ENCODE measurements around the gene NCAPG.

NCAPG gene

GRCh38 chr4:17875402-17876070 is 64.8 kb downstream of the NCAPG start:
- ATAC-seq = no peak

- no peak for ATAC-seq
These were observed 66.2 kb downstream of the NCAPG start for GRCh38 chr4:17876943-17877342.

- ATAC-seq = no peak
These were observed 66.9 kb downstream of the NCAPG start for GRCh38 chr4:17877661-17878060.

- no peak for ATAC-seq
These were observed 73.3 kb downstream of the NCAPG start for GRCh38 chr4:17884063-17884462.

- no peak for ATAC-seq
These were observed 73.7 kb downstream of the NCAPG start for GRCh38 chr4:17884511-17884910.

- ATAC-seq = no peak
These were observed 78.9 kb downstream of the NCAPG start for GRCh38 chr4:17889692-17890091.

GRCh38 chr4:17894421-17894820 is 83.6 kb downstream of the NCAPG start:
- no peak for ATAC-seq

All from activated CD4-positive, CD25-positive, alpha-beta regulatory T cell treated with anti-CD3 and anti-CD28 coated beads, Interleukin-2, amount 50 U/mL, for 24 hours (primary cell).